WI38 (cell line): Measurements from ENCODE around the gene PIAS1.
"Not testable (repeated sequence)": the region's sequence is repeated elsewhere in the genome, so short reads cannot be mapped to it uniquely, and the experiment has no call there.

Experiments used
- H3K4me3 ChIP-seq: 2 replicates; pipeline ENCODE4 v1.5.1; 2011; ENCODE audit warnings: low read depth, mild to moderate bottlenecking, control low read depth, low read length
- TF ChIP-seq, protein P1 (sequence below): IDR thresholded peaks from 2 replicates; pipeline ENCODE4 v1.5.1; 2012; ENCODE audit warnings: low read depth, mild to moderate bottlenecking, control low read depth, low read length

The PIAS1 gene

DNA sequence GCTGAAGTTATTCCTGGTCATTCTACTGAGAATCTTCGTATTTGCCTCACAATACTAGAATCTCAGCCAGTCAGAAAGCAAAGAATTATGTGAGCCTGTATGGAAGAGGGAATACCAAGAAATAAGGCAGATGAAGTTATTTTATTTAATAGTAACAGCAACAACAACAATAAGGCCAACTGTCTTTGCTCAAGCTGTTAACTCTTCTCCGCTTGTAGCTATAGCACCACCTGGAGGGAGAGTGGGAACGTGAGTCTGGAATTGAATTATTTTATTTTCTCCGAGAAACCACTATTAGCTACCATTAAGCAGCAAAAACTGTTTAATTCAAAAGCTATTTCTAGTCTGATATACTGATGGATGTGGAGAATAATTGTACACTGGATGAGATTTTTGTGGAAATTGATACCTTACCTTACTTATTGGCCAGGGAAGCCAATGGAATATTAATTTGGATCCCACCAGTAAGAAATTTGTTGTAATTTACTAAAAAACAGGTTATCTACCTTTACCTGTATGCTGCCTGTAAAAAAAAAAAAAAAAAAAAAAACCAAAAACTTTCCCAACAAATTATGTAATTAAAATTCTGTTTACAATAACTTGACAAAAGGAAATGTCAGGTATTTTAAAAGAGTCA, 100.9 kb downstream of the PIAS1 start:
- TF ChIP-seq, protein P1, sequence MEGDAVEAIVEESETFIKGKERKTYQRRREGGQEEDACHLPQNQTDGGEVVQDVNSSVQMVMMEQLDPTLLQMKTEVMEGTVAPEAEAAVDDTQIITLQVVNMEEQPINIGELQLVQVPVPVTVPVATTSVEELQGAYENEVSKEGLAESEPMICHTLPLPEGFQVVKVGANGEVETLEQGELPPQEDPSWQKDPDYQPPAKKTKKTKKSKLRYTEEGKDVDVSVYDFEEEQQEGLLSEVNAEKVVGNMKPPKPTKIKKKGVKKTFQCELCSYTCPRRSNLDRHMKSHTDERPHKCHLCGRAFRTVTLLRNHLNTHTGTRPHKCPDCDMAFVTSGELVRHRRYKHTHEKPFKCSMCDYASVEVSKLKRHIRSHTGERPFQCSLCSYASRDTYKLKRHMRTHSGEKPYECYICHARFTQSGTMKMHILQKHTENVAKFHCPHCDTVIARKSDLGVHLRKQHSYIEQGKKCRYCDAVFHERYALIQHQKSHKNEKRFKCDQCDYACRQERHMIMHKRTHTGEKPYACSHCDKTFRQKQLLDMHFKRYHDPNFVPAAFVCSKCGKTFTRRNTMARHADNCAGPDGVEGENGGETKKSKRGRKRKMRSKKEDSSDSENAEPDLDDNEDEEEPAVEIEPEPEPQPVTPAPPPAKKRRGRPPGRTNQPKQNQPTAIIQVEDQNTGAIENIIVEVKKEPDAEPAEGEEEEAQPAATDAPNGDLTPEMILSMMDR: peak; percentile 53
- H3K4me3 ChIP-seq: no peak overlapping the region

DNA sequence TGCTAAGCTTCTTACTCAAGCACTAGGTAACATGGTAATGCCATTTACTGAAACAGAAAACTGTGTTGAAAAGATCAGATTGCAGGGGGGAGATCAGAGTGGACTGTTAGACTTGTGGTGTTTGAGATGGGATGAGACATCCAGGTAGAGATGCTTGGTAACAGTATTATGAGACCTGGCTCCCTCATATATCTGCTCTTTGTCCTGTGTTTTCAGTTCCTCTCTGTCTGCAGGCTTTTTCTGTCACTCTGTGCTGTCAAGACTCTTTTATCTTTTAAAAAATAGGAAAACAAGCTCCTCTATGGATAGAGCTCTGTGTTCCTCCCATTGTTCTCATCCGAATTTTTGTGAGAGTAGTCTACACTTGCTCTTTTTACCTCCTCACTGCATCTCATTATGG, 103.0 kb downstream of the PIAS1 start:
- no peak overlapping the region for H3K4me3 ChIP-seq
- TF ChIP-seq, protein P1: no peak

DNA sequence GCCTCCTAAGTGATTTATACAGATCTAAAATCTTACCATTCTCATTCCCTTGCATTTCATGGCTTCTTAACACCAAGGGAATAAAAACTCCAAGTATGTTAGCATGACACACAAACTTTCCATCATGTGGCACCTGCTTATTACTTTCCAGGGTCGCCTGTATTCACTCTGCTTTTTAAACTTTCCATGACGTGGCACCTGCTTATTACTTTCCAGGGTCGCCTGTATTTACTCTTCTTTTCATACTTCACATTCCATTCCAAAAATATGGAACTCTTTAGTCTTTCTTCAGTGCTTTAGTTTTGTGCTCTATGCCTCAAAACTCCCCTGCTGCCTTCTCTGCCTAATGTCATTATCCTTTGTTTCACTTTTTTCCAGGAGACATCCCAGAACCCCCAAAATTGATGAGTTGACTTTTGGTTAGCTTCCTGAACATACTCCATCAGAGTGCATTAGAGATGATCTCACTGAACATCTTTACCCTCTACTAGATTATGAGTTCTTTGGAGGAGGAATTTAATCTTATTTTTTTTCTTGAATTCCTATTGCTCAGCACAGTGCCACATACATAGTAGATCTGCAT, 104.0 kb downstream of the PIAS1 start:
- TF ChIP-seq, protein P1: no peak
- no peak overlapping the region for H3K4me3 ChIP-seq

DNA sequence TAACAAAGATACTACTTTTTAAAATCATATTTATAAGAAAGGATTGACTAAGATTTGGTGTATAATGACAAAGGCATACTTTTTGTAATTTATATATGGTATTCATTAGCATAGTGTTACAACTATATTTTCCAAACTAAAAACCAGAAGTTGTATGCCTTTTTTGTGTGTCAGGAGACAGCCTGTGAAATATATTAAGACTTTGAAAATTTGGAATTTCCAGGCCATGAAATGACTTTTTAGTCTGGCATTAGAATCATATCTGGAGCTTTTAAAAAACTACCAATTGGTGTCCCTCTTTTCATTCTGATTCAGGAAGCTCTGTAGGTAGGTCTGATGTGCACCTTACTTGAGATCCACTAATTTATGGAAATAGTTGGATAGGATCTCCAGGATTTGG, 109.1 kb downstream of the PIAS1 start:
- TF ChIP-seq, protein P1: no peak
- H3K4me3 ChIP-seq: no peak overlapping the region

DNA sequence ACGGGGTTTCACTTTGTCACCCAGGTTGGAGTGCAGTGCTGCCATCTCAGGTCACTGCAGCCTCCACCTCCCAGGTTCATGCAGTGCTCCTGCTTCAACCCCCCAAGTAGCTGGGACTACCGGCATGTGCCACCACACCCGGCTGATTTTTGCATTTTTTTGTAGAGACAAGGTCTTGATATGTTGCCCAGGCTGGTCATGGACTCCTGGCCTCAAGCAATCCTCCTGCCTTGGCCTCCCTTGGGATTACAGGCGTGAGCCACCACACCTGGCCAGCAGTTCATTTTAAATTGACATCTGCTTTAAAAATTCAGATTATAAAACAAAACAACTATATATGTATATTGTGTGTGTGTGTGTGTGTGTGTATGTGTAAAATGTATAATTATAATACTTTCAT, 112.7 kb downstream of the PIAS1 start:
- TF ChIP-seq, protein P1: no peak
- H3K4me3 ChIP-seq: no peak overlapping the region

DNA sequence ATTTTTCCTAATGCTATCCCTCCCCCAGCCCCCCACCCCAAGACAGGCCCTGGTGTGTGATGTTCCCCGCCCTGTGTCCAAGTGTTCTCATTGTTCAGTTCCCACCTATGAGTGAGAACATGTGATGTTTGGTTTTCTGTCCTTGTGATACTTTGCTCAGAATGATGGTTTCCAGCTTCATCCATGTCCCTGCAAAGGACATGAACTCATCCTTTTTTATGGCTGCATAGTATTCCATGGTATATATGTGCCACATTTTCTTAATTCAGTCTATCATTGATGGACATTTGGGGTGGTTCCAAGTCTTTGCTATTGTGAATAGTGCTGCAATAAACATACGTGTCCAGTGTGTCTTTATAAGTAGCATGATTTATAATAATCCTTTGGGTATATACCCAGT, 117.9 kb downstream of the PIAS1 start:
- not testable (repeated sequence) for H3K4me3 ChIP-seq

DNA sequence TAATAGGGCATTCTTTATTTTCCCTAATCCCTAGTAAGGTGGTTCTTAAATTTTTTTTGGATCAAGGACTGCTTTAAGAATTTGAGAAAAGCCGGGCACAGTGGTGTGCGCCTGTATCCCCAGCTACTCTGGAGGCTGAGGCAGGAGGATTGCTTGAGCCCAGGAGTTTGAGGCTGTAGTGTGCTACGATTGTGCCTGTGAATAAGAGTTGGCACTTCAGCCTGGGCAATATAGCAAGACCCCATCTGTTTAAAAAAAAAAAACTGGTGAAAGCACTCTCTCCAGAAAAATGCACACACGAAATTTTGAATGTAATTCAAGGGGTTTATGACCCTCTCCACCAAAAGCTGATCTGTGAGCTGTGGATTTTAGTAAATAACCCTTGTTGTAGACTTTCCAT, 119.0 kb downstream of the PIAS1 start:
- no peak overlapping the region for H3K4me3 ChIP-seq
- TF ChIP-seq, protein P1: no peak

DNA sequence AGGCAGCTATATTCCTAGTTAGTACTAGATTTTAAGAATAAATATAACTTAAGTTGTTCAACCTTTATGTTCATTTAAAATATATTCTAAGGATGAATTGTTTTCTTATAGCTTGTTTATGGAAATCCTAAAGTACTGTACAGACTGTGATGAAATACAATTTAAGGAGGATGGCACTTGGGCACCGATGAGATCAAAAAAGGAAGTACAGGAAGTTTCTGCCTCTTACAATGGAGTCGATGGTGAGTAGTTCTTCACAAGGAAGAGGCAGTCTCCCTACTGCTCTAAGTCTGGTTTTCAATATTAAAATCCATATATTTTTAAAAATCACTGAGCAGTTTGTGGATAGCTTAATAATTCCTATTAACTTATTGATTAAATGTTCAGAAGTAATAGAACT, 121.4 kb downstream of the PIAS1 start:
- no peak overlapping the region for H3K4me3 ChIP-seq
- TF ChIP-seq, protein P1: no peak
